ENCODE results near the gene MYO15A. TPM values are rescaled to one million over a fixed set of nuclear protein-coding genes. Genes with fewer than 3 reads are reported as not detected.

MYO15A gene
- total and polyA plus RNA-seq, 12 donors = 0.44 to 3.5 (median 0.88) TPM; not detected in 2

- TF ChIP-seq POLR2A (IDR thresholded peaks at IDR 0.05) = no peak
- no peak for TF ChIP-seq CTCF (IDR thresholded peaks at IDR 0.05)
- intact Hi-C loops (cut with DNase I) = no loop called here
- H3K9me3 ChIP-seq (replicated peaks in 1 of 3) = no peaks in the 10 kb centered on the region
- 79 to 92% (median 86%) methylated on average over 5 of the region's 5 CpGs for whole genome bisulfite sequencing, 4 donors
- no peak overlapping the region for H3K4me3 ChIP-seq
- peaks cover 29 to 67% of the 10 kb centered on the region in 2 donors for H3K4me1 ChIP-seq (replicated peaks in 1 of 2)
- peaks cover 0 to 64% of the 10 kb centered on the region in 2 donors for H3K36me3 ChIP-seq (replicated peaks in 1 of 2)
- H3K27ac ChIP-seq = no peak overlapping the region
- H3K27me3 ChIP-seq = no peaks in the 10 kb centered on the region
- DNase-seq = no peak
These were observed 86.7 kb downstream of the MYO15A start for GRCh38 chr17:18195246-18195645.

GRCh38 chr17:18197535-18198194, 89.1 kb downstream of the MYO15A start:
- no peak overlapping the region for H3K4me3 ChIP-seq
- H3K27me3 ChIP-seq = no peaks in the 10 kb centered on the region
- peak in 4 of 7 donors; percentile 46 to 59 (median 52) for DNase-seq
- intact Hi-C loops (cut with DNase I) = no loop called here
- H3K36me3 ChIP-seq (replicated peaks in 1 of 2) = peaks cover 0 to 69% of the 10 kb centered on the region in 2 donors
- TF ChIP-seq CTCF (IDR thresholded peaks at IDR 0.05) (no peak), POLR2A (IDR thresholded peaks at IDR 0.05) (no peak)
- peaks cover 10 to 53% of the 10 kb centered on the region in 2 donors for H3K4me1 ChIP-seq (replicated peaks in 1 of 2)
- H3K27ac ChIP-seq = peak overlapping the region in 2 of 5 donors; percentile 23 to 36
- WGBS, 4 donors = 61 to 83% (median 73%) methylated on average over 1 to 3 of the region's 3 CpGs
- no peaks in the 10 kb centered on the region for H3K9me3 ChIP-seq (replicated peaks in 1 of 3)

- peak overlapping the region in 2 of 5 donors; percentile 23 to 26 for H3K27ac ChIP-seq
- no peak for DNase-seq
- intact Hi-C loops (cut with DNase I) = no loop called here
- no peak for TF ChIP-seq POLR2A (IDR thresholded peaks at IDR 0.05)
- TF ChIP-seq CTCF (IDR thresholded peaks at IDR 0.05) = no peak
- WGBS, 4 donors = 20 to 44% (median 30%) methylated on average over 4 of the region's 4 CpGs
- H3K4me3 ChIP-seq = no peak overlapping the region
- H3K4me1 ChIP-seq (replicated peaks in 1 of 2) = peaks cover 12 to 50% of the 10 kb centered on the region in 2 donors
- H3K9me3 ChIP-seq (replicated peaks in 1 of 3) = no peaks in the 10 kb centered on the region
- H3K27me3 ChIP-seq = no peaks in the 10 kb centered on the region
- H3K36me3 ChIP-seq (replicated peaks in 1 of 2) = peaks cover 0 to 64% of the 10 kb centered on the region in 2 donors
These were observed 90.0 kb downstream of the MYO15A start for GRCh38 chr17:18198530-18198929.

GRCh38 chr17:18201108-18201507, 92.6 kb downstream of the MYO15A start:
- WGBS, 4 donors = 85 to 92% (median 88%) methylated on average over 4 of the region's 4 CpGs

More at GRCh38 chr17:18201108-18201507, 92.6 kb downstream of the MYO15A start:
- Histone ChIP-seq H3K9me3 (replicated peaks in 1 of 3) (no peaks in the 10 kb centered on the region), H3K36me3 (replicated peaks in 1 of 2) (peaks cover 0 to 49% of the 10 kb centered on the region in 2 donors), H3K27me3 (no peaks in the 10 kb centered on the region), H3K4me1 (replicated peaks in 1 of 2) (peaks cover 14 to 40% of the 10 kb centered on the region in 2 donors), H3K4me3 (no peak overlapping the region), H3K27ac (no peak overlapping the region)
- no peak for DNase-seq
- intact Hi-C loops (cut with DNase I) = no loop called here
- no peak for TF ChIP-seq CTCF (IDR thresholded peaks at IDR 0.05)
- no peak for TF ChIP-seq POLR2A (IDR thresholded peaks at IDR 0.05)

Measured in adrenal gland (tissue), 12 donors.